Heart right ventricle (tissue), 16 donors: ENCODE measurements around the gene PLCB1. TPM values are rescaled to one million over a fixed set of nuclear protein-coding genes. Genes with fewer than 3 reads are reported as not detected.

Experiments
- ATAC-seq, 8 donors: fragments of 200-7000 bp; cut with Tn5 transposase; one replicate each; pipeline ENCODE4 v1.9.1; 2020; ENCODE audit warnings: mild to moderate bottlenecking in 8 of 8, moderate library complexity in 8 of 8, moderate number of reproducible peaks in 1 of 8
- DNase-seq, 2 donors: peaks; one replicate each; pipeline ENCODE4 v3.0.0-alpha.2; 2020
- H3K27ac ChIP-seq, 10 donors: fragments of 200-600 bp; sonication (generic) in 2 of 10; one replicate each; pipeline versions ENCODE4 v1.5.0 to v1.8.0; 2020 to 2022; ENCODE audit warnings: mild to moderate bottlenecking in 3 of 10
- H3K27me3 ChIP-seq, 7 donors: fragments of 200-600 bp; one replicate each; pipeline ENCODE4 v1.8.0; 2021 to 2022; ENCODE audit warnings: mild to moderate bottlenecking in 2 of 7
- H3K36me3 ChIP-seq, 9 donors: fragments of 200-600 bp; sonication (generic) in 1 of 9; one replicate each; pipeline versions ENCODE4 v1.5.0 to v1.8.0; 2020 to 2022; ENCODE audit warnings: mild to moderate bottlenecking in 2 of 9
- H3K4me1 ChIP-seq, 9 donors: fragments of 200-600 bp; sonication (generic) in 1 of 9; one replicate each; pipeline versions ENCODE4 v1.5.0 to v1.8.0; 2020 to 2022; ENCODE audit warnings: mild to moderate bottlenecking in 4 of 9
- H3K4me3 ChIP-seq, 10 donors: fragments of 200-600 bp; sonication (generic) in 2 of 10; one replicate each; pipeline versions ENCODE4 v1.5.0 to v1.8.0; 2020 to 2022; ENCODE audit warnings: mild to moderate bottlenecking in 7 of 10, moderate library complexity in 2 of 10
- H3K9me3 ChIP-seq, 11 donors: fragments of 200-600 bp in 10 of 11; sonication (generic) in 2 of 11; one replicate each; pipeline versions ENCODE4 v1.5.0 to v1.8.0; 2013 to 2022; ENCODE audit warnings: mild to moderate bottlenecking in 2 of 11, control low read depth in 1 of 11, moderate library complexity in 1 of 11
- CTCF ChIP-seq, 9 donors: fragments of 200-600 bp; sonication (generic) in 2 of 9; IDR thresholded peaks; one replicate each; pipeline versions ENCODE4 v1.5.0 to v1.8.0; 2021 to 2022; ENCODE audit warnings: antibody characterized with exemption in 9 of 9, mild to moderate bottlenecking in 5 of 9, moderate library complexity in 1 of 9
- WGBS, 2 donors: extraction: QIAGEN DNeasy Blood & Tissue Kit; methylation state at CpG; one replicate each; pipeline ENCODE4 v1.1.7; 2013; ENCODE audit warnings: inconsistent platforms in 1 of 2; 5-methylcytosine and 5-hydroxymethylcytosine counted together
- intact Hi-C, 10 donors: fragments of 100-400 bp; cut with DNase I; formaldehyde crosslinking; loops; one replicate each; pipeline versions ENCODE4 v1.11.1 to v1.14.2; 2022
- polyA plus RNA-seq, 2 donors: library from polyadenylated mRNA; stranded (reverse); fragments of 200-250 nt; gene quantifications; one replicate each; pipeline ENCODE4 v1.2.3, GENCODE V29; 2013
- total RNA-seq, 10 donors: library from RNA; stranded (reverse); fragmentation: NEBNext Ultra II Directional in 3 of 10; extraction: Animal tissue kit (Norgen Biotek cat#: 25700) in 3 of 10; gene quantifications; one replicate each; pipeline versions ENCODE4 v1.2.1 to v1.2.4, GENCODE V29; 2021 to 2023
- donor health status: Arrhythmogenic right ventricular cardiomyopathy.
- donor health status: ischemic (EF 13 %, LVEDD 7.1; RV severe dilation, severe dysfunction).
- donor health status: healthy with polysubstance abuse.
- donor health status: DM: no; HTN: yes; CAD: no.
- donor health status: DM: no; HTN: no; CAD: no.
- donor health status: ischemic (EF 25% LVEDD 6.9; RV normal size, moderate dysfunction).
- donor health status: ischemic (EF 25% LVEDD 5.7; RV mildly dilated, moderate dysfunction).
- donor health status: healthy.
- donor health status: DM: yes; HTN: yes; CAD: no.
- donor health status: Ischemic cardiomyopathy.
- donor health status: ischemic (EF 35%, LVEDD 5.7; RV mildly dilated, moderate dysfunction).
- donor health status: nonischemic (EF 11% LVEDD 7.7; RV severe dilation, severe dysfunction).
- donor health status: DM: yes; HTN: yes; CAD: no.
- donor health status: PGD.
- donor health status: ischemic (EF 29% LVEDD 5.4; RV normal size, mild dysfunction).
- donor health status: nonischemic (EF 23%, LVEDD 6.1; RV moderate dilation, normal function).

PLCB1 gene
- total and polyA plus RNA-seq, 12 donors: 2.2 to 12.7 (median 7.1) TPM

GRCh38 chr20:8661229-8661952 is 529.3 kb downstream of the PLCB1 start:
- ATAC-seq (no peak), DNase-seq (no peak)
- no peaks in the 10 kb centered on the region for H3K9me3 ChIP-seq
- no peak for TF ChIP-seq CTCF (IDR thresholded peaks at IDR 0.05)
- peaks cover 0 to 34% (median 16%) of the 10 kb centered on the region in 9 donors for H3K4me1 ChIP-seq
- H3K4me3 ChIP-seq: no peak overlapping the region
- H3K27me3 ChIP-seq: no peaks in the 10 kb centered on the region
- intact Hi-C loops: no loop called here
- WGBS, 2 donors: 76 to 79% methylated on average over 8 of the region's 8 CpGs
- no peaks in the 10 kb centered on the region for H3K36me3 ChIP-seq
- H3K27ac ChIP-seq: no peak overlapping the region

GRCh38 chr20:8662433-8662954 is 530.4 kb downstream of the PLCB1 start:
- TF ChIP-seq CTCF (IDR thresholded peaks at IDR 0.05): no peak
- ATAC-seq (no peak), DNase-seq (no peak)
- H3K9me3 ChIP-seq: no peaks in the 10 kb centered on the region
- intact Hi-C loops: no loop called here
- peaks cover 0 to 34% (median 12%) of the 10 kb centered on the region in 9 donors for H3K4me1 ChIP-seq
- H3K27ac ChIP-seq: no peak overlapping the region
- H3K27me3 ChIP-seq: no peaks in the 10 kb centered on the region
- 85 to 91% methylated on average over 5 of the region's 5 CpGs for WGBS, 2 donors
- no peaks in the 10 kb centered on the region for H3K36me3 ChIP-seq
- no peak overlapping the region for H3K4me3 ChIP-seq

- Histone ChIP-seq H3K36me3 (no peaks in the 10 kb centered on the region), H3K27me3 (no peaks in the 10 kb centered on the region), H3K9me3 (no peaks in the 10 kb centered on the region), H3K4me3 (no peak overlapping the region), H3K27ac (no peak overlapping the region), H3K4me1 (peaks cover 0 to 40% (median 15%) of the 10 kb centered on the region in 9 donors)
- WGBS, 2 donors: 90% methylated on average over 1 of the region's 1 CpG
- DNase-seq (no peak), ATAC-seq (no peak)
- no peak for TF ChIP-seq CTCF (IDR thresholded peaks at IDR 0.05)
- intact Hi-C loops: no loop called here
Observed at GRCh38 chr20:8663424-8663823, 531.4 kb downstream of the PLCB1 start.

GRCh38 chr20:8664778-8665177 is 532.7 kb downstream of the PLCB1 start:
- Histone ChIP-seq H3K4me1 (peaks cover 0 to 40% (median 15%) of the 10 kb centered on the region in 9 donors), H3K4me3 (no peak overlapping the region), H3K27ac (peak overlapping the region in 2 of 10 donors; percentile 15 to 18), H3K27me3 (no peaks in the 10 kb centered on the region), H3K9me3 (no peaks in the 10 kb centered on the region), H3K36me3 (no peaks in the 10 kb centered on the region)
- intact Hi-C loops: loop anchor here in 1 of 10 donors (5.0 kb wide), 1 partner anchor 532 kb away; the partner anchor contains the start of gene PLCB1
- 50% methylated on average over 4 of the region's 4 CpGs for WGBS, 2 donors
- ATAC-seq (peak in 6 of 8 donors; percentile 38 to 83 (median 79)), DNase-seq (peak in 1 of 2 donors; percentile 8)
- TF ChIP-seq CTCF (IDR thresholded peaks at IDR 0.05): peak in 8 of 9 donors; percentile 9 to 59 (median 32)
